ENCODE measurements around the gene APOA4. TPM values are rescaled to one million over a fixed set of nuclear protein-coding genes. Genes with fewer than 3 reads are reported as not detected.

Gene APOA4
- polyA plus RNA-seq, 1 of the 3 experiments (the other 2 are of a cell fraction) = not detected

- no peak for TF ChIP-seq ZBTB33 (IDR thresholded peaks at IDR 0.05; ENCODE audit: borderline replicate concordance, low read depth)
Observed at GRCh38 chr11:116814502-116814901, 8.6 kb downstream of the APOA4 start (continued).

- TF ChIP-seq NRF1 (IDR thresholded peaks at IDR 0.05; ENCODE audit: low read depth, low read length) = no peak
- no peak for TF ChIP-seq SIN3A (IDR thresholded peaks at IDR 0.05; ENCODE audit: borderline replicate concordance, low read depth, low read length)
- TF ChIP-seq TEAD4 (IDR thresholded peaks at IDR 0.05; ENCODE audit: borderline replicate concordance, insufficient read depth) = no peak
- no peak for TF ChIP-seq EZH2phosphoT487 (IDR thresholded peaks at IDR 0.05; ENCODE audit: borderline replicate concordance, low read depth)
- no peak for TF ChIP-seq FOXJ3 (CRISPR knock-in tag; IDR thresholded peaks at IDR 0.05)
- TF ChIP-seq JUND (IDR thresholded peaks at IDR 0.05) = no peak
- no peak for TF ChIP-seq FOSL2 (IDR thresholded peaks at IDR 0.05; ENCODE audit: borderline replicate concordance, low read depth)
- TF ChIP-seq RCOR1 (IDR thresholded peaks at IDR 0.05; ENCODE audit: low read length) = no peak
- TF ChIP-seq ELF1 (IDR thresholded peaks at IDR 0.05) = no peak
- no peak for TF ChIP-seq YY1 (IDR thresholded peaks at IDR 0.05; ENCODE audit: low read depth)
- Histone ChIP-seq H3K9me2 (no peaks in the 10 kb centered on the region), H3F3A (replicated peaks; ENCODE audit: insufficient read depth) (no peaks in the 10 kb centered on the region), H3K4me3 (ENCODE audit: low read depth in 2 of 2, low read length in 1 of 2) (no peak overlapping the region), H3K27ac (ENCODE audit: low read depth in 2 of 2, low read length in 1 of 2) (no peak overlapping the region), H3K4me1 (ENCODE audit: control insufficient read depth in 1 of 2, insufficient read depth in 2 of 2, low read depth in 1 of 2, low read length in 1 of 2) (no peaks in the 10 kb centered on the region), H3K9me3 (no peaks in the 10 kb centered on the region), H3K36me3 (replicated peaks in 1 of 2; ENCODE audit: control insufficient read depth in 1 of 2, insufficient read depth in 2 of 2, low read length in 1 of 2) (no peaks in the 10 kb centered on the region), H2AFZ (ENCODE audit: low read depth) (no peak overlapping the region), H3K9ac (no peak overlapping the region), H3K79me2 (ENCODE audit: insufficient read depth) (no peaks in the 10 kb centered on the region), H3K27me3 (ENCODE audit: insufficient read depth) (no peaks in the 10 kb centered on the region), H3K4me2 (no peak overlapping the region), H4K20me1 (ENCODE audit: insufficient read depth) (no peaks in the 10 kb centered on the region)
- DNase-seq = no peak
- ChIA-PET CTCF (interaction anchor here (1.1 to 2.8 kb wide), 5 partner anchors 22 to 292 kb away, joined by 3 to 16 read pairs (median 7); partner anchors contain the start of gene APOA5), POLR2A (no interaction called here)
- 86% methylated on average over 5 of the region's 5 CpGs for WGBS (ENCODE audit: low lambda C conversion rate)
Observed at GRCh38 chr11:116813781-116814471, 9.2 kb downstream of the APOA4 start.

- ChIA-PET CTCF (interaction anchor here (1.1 to 1.7 kb wide), 4 partner anchors 22 to 293 kb away, joined by 3 to 7 read pairs (median 6); partner anchors contain the start of gene APOA5), POLR2A (no interaction called here)
- Histone ChIP-seq H3K9me3 (no peaks in the 10 kb centered on the region), H3K4me1 (ENCODE audit: control insufficient read depth in 1 of 2, insufficient read depth in 2 of 2, low read depth in 1 of 2, low read length in 1 of 2) (no peaks in the 10 kb centered on the region), H3K79me2 (ENCODE audit: insufficient read depth) (no peaks in the 10 kb centered on the region), H3K4me2 (no peak overlapping the region), H3K27me3 (ENCODE audit: insufficient read depth) (no peaks in the 10 kb centered on the region), H3K4me3 (ENCODE audit: low read depth in 2 of 2, low read length in 1 of 2) (no peak overlapping the region), H3K36me3 (replicated peaks in 1 of 2; ENCODE audit: control insufficient read depth in 1 of 2, insufficient read depth in 2 of 2, low read length in 1 of 2) (no peaks in the 10 kb centered on the region), H2AFZ (ENCODE audit: low read depth) (no peak overlapping the region), H3K27ac (ENCODE audit: low read depth in 2 of 2, low read length in 1 of 2) (no peak overlapping the region), H3F3A (replicated peaks; ENCODE audit: insufficient read depth) (no peaks in the 10 kb centered on the region), H3K9me2 (no peaks in the 10 kb centered on the region), H3K9ac (no peak overlapping the region), H4K20me1 (ENCODE audit: insufficient read depth) (no peaks in the 10 kb centered on the region)
- TF ChIP-seq RFX5 (IDR thresholded peaks at IDR 0.05; ENCODE audit: low read length) (no peak), NRF1 (IDR thresholded peaks at IDR 0.05; ENCODE audit: low read depth, low read length) (no peak), GABPA (IDR thresholded peaks at IDR 0.05; ENCODE audit: low read depth) (no peak), FOSL2 (IDR thresholded peaks at IDR 0.05; ENCODE audit: borderline replicate concordance, low read depth) (no peak), RXRA (IDR thresholded peaks at IDR 0.05; ENCODE audit: borderline replicate concordance, low read depth) (no peak), TCF12 (IDR thresholded peaks at IDR 0.05) (no peak), GATA2 (CRISPR knock-in tag; IDR thresholded peaks at IDR 0.05) (no peak), RCOR1 (IDR thresholded peaks at IDR 0.05; ENCODE audit: low read length) (no peak), IRF3 (IDR thresholded peaks at IDR 0.05; ENCODE audit: low read depth, low read length) (no peak), SMC3 (IDR thresholded peaks at IDR 0.05; ENCODE audit: low read depth, low read length) (no peak), EP300 (IDR thresholded peaks at IDR 0.05; ENCODE audit: borderline replicate concordance in 1 of 2, low read depth in 1 of 2, low read length in 1 of 2) (no peak), USF2 (IDR thresholded peaks at IDR 0.05; ENCODE audit: borderline replicate concordance, low read depth, low read length) (no peak), MEF2A (IDR thresholded peaks at IDR 0.05; ENCODE audit: borderline replicate concordance, low read depth) (no peak)
- 100% methylated on average over 1 of the region's 1 CpG for WGBS (ENCODE audit: low lambda C conversion rate)
- DNase-seq = no peak
Observed at GRCh38 chr11:116813170-116813569, 9.9 kb downstream of the APOA4 start.

Measured in SK-N-SH (cell line).